TTC549 (cell line): Measurements from ENCODE around the gene IL2RG.

ENCODE experiments used
- FAIRE-seq: peaks from 2 replicates; lab custom pipeline; 2012; peaks lifted over from hg19 to GRCh38; lab: Jason Lieb, UNC

The IL2RG gene

GRCh38 chrX:71111141-71111843, at the start of gene IL2RG:
IL2RG (minus strand) TSS chrX:71111577; CDS start chrX:71111539, 38 bp downstream.
- no peak for FAIRE-seq

GRCh38 chrX:71160475-71160874, 49.1 kb upstream of the IL2RG start:
- no peak for FAIRE-seq

GRCh38 chrX:71159335-71159734, 48.0 kb upstream of the IL2RG start:
- no peak for FAIRE-seq

GRCh38 chrX:71158603-71159002, 47.2 kb upstream of the IL2RG start:
- no peak for FAIRE-seq

- FAIRE-seq = no peak
Observed at GRCh38 chrX:71154641-71155040, 43.3 kb upstream of the IL2RG start.

DNA sequence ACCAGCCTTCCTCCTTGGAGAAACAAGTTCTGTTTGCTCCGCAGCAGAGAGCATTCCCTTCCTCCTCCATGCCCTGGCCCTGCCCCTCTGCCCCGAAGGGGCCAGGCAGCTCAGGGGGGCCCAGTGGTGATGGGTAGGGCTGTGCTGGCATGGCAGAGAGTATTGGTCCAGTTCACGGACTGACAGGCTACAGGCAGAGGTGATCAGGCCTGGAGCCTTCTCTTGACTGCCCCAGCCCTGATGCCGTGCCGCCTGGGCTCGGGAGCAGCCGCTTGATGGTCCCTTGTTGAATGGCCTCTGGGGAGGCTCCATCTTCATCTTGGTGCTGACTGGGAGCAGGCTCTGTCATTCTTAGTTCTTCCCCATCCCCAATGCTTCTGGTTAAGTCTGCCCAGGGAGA, 42.8 kb upstream of the IL2RG start:
- no peak for FAIRE-seq

- FAIRE-seq = no peak
Observed at GRCh38 chrX:71151366-71151765, 40.0 kb upstream of the IL2RG start.

GRCh38 chrX:71148278-71148663, 36.9 kb upstream of the IL2RG start:
- no peak for FAIRE-seq

- FAIRE-seq = no peak
Observed at GRCh38 chrX:71147496-71148277, 36.3 kb upstream of the IL2RG start.

- FAIRE-seq = no peak
Observed at GRCh38 chrX:71144651-71145050, 33.3 kb upstream of the IL2RG start, which contains the start of gene NLGN3. NLGN3 (plus strand) TSS chrX:71144841; CDS start chrX:71147750, 2,909 bp downstream.

- FAIRE-seq = no peak
Observed at GRCh38 chrX:71143508-71143907, 32.1 kb upstream of the IL2RG start.

GRCh38 chrX:71140440-71140839, 29.1 kb upstream of the IL2RG start:
- no peak for FAIRE-seq

- no peak for FAIRE-seq
Observed at GRCh38 chrX:71131510-71131909, 20.1 kb upstream of the IL2RG start.

- FAIRE-seq = no peak
Observed at GRCh38 chrX:71128915-71129765, 17.8 kb upstream of the IL2RG start.

- FAIRE-seq = no peak
Observed at GRCh38 chrX:71128166-71128833, 16.9 kb upstream of the IL2RG start.

DNA sequence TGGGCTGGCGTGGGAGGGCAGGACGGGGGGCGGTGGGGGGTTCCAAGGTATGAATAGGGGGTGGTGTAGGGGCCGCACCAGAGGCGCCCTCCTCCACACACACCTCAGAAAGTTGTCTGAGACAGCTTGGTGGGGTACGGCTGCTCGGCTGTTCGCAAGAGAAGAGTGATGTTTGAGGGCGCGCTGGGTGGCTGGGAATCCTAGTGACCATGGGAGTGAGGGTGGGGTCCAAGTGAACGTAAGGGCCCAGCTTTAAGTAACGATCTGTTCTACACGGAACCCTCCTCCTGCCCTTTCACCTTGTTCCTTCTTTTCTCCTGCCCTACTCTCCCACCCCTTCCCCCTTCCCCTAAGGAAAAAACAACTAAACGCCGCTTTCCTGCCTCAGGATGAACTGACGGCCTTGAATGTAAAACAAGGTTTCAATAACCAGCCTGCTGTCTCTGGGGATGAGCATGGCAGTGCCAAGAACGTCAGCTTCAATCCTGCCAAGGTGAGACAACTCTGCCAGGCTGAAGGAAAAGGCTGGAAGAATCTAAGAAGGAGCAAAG, 7.7 kb upstream of the IL2RG start:
- no peak for FAIRE-seq

DNA sequence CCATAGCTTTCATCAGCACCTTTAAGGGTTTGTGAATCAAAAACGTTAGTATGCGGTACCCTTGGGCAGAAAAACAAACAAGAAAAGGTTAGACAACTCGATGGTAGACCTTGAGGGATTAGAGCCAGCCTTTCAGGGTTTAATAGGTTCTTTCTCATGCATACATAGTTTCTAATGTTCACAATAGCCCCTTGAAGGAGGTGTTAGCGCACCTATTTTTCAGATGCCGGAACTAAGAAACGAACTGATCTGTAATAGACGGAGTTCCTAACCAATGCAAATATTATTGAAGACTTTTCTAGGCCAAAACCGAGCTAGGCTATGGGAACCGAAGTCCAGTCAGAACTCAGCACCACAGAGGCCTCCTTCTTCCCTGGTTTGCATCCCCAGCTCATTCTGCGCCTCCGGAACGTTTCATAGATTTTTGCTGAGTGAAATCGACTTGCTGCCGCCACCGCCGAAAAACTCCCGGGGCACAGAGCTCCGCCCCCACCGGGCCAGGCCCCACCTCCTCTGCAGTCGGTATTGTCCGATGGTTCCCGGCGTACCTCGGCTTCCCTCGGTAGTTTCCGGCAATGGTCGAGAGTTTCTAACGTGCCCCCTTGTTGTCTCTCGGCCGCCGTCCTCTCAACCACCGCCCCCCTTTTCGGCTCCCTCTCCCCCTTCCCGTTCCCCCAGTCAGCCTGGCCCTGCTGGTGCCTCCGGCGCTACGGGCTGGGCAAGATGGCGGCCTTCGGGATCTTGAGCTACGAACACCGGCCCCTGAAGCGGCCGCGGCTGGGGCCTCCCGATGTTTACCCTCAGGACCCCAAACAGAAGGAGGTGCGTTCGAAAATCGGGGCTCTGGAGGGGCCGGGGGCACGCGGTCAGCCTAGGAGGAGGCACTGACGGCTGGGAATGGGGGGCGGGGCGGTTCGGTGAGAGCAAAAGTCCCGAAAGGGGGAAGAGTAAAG, 6.9 kb upstream of the IL2RG start, which contains the start of gene MED12:
Gene MED12 (plus strand): TSS at position 565 of the 953 bp plus-strand sequence. CDS start 159 bp downstream, at position 724.
- FAIRE-seq = no peak

DNA sequence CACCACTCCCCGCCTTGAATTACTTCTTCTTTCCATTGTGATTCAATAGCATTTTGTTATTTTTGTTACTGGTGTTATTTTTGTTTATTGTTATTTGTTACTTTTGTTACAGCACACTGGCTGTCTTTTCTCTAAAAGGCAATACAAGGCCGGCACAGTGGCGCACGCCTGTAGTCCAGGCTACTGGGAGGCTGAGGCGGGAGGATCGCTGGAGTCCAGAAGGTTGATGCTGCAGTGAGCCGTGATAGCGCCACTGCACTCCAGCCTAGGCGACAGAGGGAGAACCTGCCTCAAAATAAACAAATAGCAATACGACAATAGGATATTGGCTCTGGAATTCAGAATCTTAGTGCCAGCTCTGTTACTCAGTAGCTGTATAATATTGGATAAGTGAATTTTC, 6.0 kb upstream of the IL2RG start:
- no peak for FAIRE-seq

GRCh38 chrX:71111921-71112431, 599 bp upstream of the IL2RG start:
- FAIRE-seq = no peak

DNA sequence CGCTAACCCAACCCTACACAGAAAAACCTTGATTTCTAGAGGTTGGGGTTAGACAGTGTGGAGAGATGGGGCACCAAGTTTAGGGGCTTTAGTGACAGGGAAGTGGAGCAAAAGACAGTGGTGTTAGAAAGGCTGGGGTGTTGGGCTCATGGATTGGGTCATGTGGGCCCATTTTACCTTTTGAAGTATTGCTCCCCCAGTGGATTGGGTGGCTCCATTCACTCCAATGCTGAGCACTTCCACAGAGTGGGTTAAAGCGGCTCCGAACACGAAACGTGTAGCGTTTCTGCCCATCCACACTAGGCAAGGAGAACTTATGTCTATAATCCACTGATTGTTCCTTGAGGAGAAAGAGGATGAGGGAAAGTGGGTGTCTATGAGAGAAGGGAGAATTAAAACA, 2.3 kb downstream of the IL2RG start:
- FAIRE-seq = no peak
